Psoas muscle (tissue), 8 donors: ENCODE results near the gene RAB31. TPM values are rescaled to one million over a fixed set of nuclear protein-coding genes. Genes with fewer than 3 reads are reported as not detected.
A peak's percentile ranks its signal among the peaks of the same experiment; 100 is the strongest.

Experiments
- ATAC-seq, 4 donors: fragments of 200-7000 bp; cut with Tn5 transposase; one replicate each; pipeline ENCODE4 v1.9.1; 2020; ENCODE audit warnings: moderate library complexity in 3 of 4, mild to moderate bottlenecking in 2 of 4
- DNase-seq, 2 donors: peaks; one replicate each; pipeline ENCODE4 v3.0.0-alpha.2; 2020
- H3K27ac ChIP-seq: fragments of 200-600 bp; one replicate; pipeline ENCODE4 v1.8.0; 2022
- H3K27me3 ChIP-seq, 3 donors: fragments of 200-600 bp in 1 of 3; one replicate each; pipeline versions ENCODE4 v1.6.1 to v1.8.0; 2013 to 2022; ENCODE audit warnings: low read length in 2 of 3, mild to moderate bottlenecking in 2 of 3, moderate library complexity in 1 of 3; ENCODE audit not compliant: insufficient read depth in 3 of 3
- H3K36me3 ChIP-seq, 2 donors: fragments of 200-600 bp in 1 of 2; one replicate each; pipeline versions ENCODE4 v1.6.1 to v1.8.0; 2013 to 2022; ENCODE audit warnings: low read depth in 1 of 2, mild to moderate bottlenecking in 1 of 2, moderate library complexity in 1 of 2; ENCODE audit not compliant: insufficient read depth in 1 of 2
- H3K4me1 ChIP-seq: fragments of 200-600 bp; one replicate; pipeline ENCODE4 v1.8.0; 2022
- H3K4me3 ChIP-seq: fragments of 200-600 bp; one replicate; pipeline ENCODE4 v1.8.0; 2022; ENCODE audit warnings: mild to moderate bottlenecking
- H3K9me3 ChIP-seq: fragments of 200-600 bp; one replicate; pipeline ENCODE4 v1.8.0; 2022
- WGBS, 3 donors: extraction: QIAGEN DNeasy Blood & Tissue Kit; methylation state at CpG; one replicate each; pipeline versions ENCODE4 v1.1.6 to v1.1.7; 2013; 5-methylcytosine and 5-hydroxymethylcytosine counted together
- intact Hi-C, 2 donors: fragments of 100-400 bp; cut with DNase I; formaldehyde crosslinking; loops; one replicate each; pipeline versions ENCODE4 v1.11.0 to v1.14.2; 2022
- polyA plus RNA-seq, 3 donors: library from polyadenylated mRNA; stranded (reverse); fragments of 200-250 nt; gene quantifications; one replicate each; pipeline ENCODE4 v1.2.3, GENCODE V29; 2013
- total RNA-seq, 4 donors: library from RNA; stranded (reverse); fragmentation: NEBNext Ultra II Directional in 2 of 4; extraction: Animal tissue kit (Norgen Biotek cat#: 25700) in 2 of 4; gene quantifications; one replicate each; pipeline versions ENCODE4 v1.2.1 to v1.2.4, GENCODE V29; 2021 to 2023
- TF ChIP-seq, protein P1 (sequence below): fragments of 200-600 bp; IDR thresholded peaks from one replicate; pipeline ENCODE4 v1.8.0; 2022; ENCODE audit warnings: antibody characterized with exemption
- donor health status: healthy with polysubstance abuse.
- donor health status: DM: no; HTN: no; CAD: no; lungs with moderate emphysema.
- donor health status: Bipolar disorder and iron deficiency.
- donor health status: healthy.
- donor health status: DM: yes; HTN: yes; CAD: no.
- donor health status: DM: no; HTN: no; CAD: no.
- donor health status: DM: no; HTN: no; CAD: no.
- donor health status: DM: yes; HTN: yes; CAD: no.

RAB31 gene
- total and polyA plus RNA-seq, 7 donors, result 2.2 to 8.9 (median 5.3) TPM

DNA sequence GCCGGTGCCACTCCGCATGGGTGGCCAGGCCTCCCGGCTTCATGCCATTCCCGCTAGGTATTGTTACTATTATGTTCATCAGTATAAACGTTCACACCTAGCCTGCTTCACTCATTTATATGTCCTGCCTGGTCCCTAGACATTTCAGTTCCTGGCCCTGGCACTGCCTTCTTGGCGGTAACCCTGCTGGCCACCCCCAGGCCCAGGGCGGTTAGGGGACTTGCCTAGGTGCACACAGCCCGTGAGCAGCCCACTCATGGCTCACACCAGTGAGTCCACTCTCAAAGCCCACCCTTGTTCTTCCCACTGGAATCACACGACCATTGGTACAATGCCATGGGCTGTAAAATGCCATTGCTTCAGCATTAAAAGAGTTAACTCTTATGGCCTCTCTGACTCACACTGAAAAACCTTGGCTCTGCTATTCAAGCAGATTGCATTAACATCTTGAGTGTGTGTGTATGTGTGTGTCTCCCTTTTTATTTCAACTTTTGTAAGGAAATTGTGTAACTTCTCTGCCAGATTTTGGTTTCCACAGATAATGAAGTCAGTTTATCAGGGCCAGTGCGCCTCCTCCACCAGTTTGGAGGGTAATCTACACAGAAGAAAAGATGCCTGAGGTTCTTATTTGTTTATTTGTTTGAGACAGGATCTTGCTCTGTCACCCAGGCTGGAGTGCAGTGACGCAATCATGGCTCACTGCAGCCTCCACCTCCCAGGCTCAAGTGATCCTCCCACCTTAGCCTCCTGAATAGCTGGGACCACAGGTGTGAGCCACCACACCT, 74.2 kb downstream of the RAB31 start:
- Histone ChIP-seq H3K27me3 (no peaks in the 10 kb centered on the region), H3K27ac (no peak overlapping the region), H3K4me3 (no peak overlapping the region), H3K36me3 (no peaks in the 10 kb centered on the region), H3K4me1 (no peaks in the 10 kb centered on the region), H3K9me3 (no peaks in the 10 kb centered on the region)
- intact Hi-C loops, result no loop called here
- TF ChIP-seq, protein P1, sequence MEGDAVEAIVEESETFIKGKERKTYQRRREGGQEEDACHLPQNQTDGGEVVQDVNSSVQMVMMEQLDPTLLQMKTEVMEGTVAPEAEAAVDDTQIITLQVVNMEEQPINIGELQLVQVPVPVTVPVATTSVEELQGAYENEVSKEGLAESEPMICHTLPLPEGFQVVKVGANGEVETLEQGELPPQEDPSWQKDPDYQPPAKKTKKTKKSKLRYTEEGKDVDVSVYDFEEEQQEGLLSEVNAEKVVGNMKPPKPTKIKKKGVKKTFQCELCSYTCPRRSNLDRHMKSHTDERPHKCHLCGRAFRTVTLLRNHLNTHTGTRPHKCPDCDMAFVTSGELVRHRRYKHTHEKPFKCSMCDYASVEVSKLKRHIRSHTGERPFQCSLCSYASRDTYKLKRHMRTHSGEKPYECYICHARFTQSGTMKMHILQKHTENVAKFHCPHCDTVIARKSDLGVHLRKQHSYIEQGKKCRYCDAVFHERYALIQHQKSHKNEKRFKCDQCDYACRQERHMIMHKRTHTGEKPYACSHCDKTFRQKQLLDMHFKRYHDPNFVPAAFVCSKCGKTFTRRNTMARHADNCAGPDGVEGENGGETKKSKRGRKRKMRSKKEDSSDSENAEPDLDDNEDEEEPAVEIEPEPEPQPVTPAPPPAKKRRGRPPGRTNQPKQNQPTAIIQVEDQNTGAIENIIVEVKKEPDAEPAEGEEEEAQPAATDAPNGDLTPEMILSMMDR, result no peak
- ATAC-seq (peak in 2 of 4 donors; percentile 35 to 36), DNase-seq (no peak)
- 86 to 89% (median 87%) methylated on average over 11 of the region's 11 CpGs for WGBS, 3 donors

DNA sequence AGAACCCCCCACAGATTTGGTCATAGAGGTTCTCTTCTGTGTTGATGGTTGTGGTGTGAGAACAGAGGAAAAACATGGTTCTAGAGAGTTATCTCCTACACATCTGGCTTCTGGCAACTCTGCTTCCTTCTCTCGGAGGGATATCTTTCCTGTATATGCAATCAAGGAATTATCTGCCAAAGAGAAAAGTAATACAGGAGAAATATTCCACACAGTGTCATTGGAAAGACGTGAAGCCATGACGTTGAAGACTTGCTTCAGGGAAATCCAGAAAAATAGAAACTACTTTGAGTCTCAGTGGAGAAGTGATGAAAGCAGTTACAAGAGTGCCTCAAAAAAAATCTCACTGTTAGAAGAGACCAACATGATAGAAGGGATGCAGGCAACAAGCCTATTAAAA, 78.5 kb downstream of the RAB31 start:
- no peaks in the 10 kb centered on the region for H3K27me3 ChIP-seq
- DNase-seq (no peak), ATAC-seq (no peak)
- no peaks in the 10 kb centered on the region for H3K4me1 ChIP-seq
- H3K27ac ChIP-seq, result no peak overlapping the region
- intact Hi-C loops, result no loop called here
- 80 to 83% (median 81%) methylated on average over 3 of the region's 3 CpGs for WGBS, 3 donors
- H3K9me3 ChIP-seq, result no peaks in the 10 kb centered on the region
- no peaks in the 10 kb centered on the region for H3K36me3 ChIP-seq
- TF ChIP-seq, protein P1, result no peak
- no peak overlapping the region for H3K4me3 ChIP-seq

DNA sequence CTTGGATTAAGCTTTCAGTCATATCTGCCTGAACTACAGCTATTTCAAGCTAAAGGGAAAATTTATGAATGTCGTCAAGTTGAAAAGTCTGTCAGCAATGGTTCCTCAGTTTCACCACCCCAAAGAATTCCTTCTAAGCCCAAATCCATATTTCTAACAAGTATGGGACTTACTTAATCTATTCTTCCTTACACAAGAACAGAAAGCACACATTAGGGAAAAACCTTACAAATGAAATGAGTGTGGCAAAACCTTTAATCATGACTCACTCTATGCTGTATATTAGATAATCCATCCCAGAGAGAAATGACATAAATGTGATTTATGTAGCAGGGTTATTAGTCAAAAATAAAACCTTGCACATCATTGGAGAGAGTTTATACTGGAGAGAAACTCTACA, 78.9 kb downstream of the RAB31 start:
- Histone ChIP-seq H3K4me3 (no peak overlapping the region), H3K27ac (no peak overlapping the region), H3K4me1 (no peaks in the 10 kb centered on the region), H3K9me3 (no peaks in the 10 kb centered on the region), H3K27me3 (no peaks in the 10 kb centered on the region), H3K36me3 (no peaks in the 10 kb centered on the region)
- TF ChIP-seq, protein P1, result no peak
- DNase-seq (no peak), ATAC-seq (no peak)
- intact Hi-C loops, result no loop called here
- 88 to 100% (median 91%) methylated on average over 1 of the region's 1 CpG for WGBS, 3 donors

DNA sequence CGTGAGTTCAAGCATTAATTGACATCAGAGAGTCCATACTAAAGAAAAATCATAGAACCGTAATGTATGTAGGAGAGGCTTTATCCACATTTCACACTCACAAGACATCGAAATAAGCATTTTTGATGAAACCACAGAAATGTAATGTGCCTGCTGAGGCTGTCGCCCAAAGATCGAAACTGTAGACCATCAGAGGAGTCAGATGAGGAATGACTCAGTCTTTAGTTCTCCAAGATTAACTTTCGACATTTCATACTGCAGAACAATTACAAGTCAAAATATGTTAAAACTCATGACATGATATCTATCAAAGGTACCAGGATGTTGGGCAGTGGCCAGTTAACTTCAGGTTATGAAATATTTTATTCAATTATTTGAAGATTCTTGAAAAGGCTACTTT, 79.6 kb downstream of the RAB31 start:
- WGBS, 3 donors, result 95 to 98% (median 96%) methylated on average over 6 of the region's 6 CpGs
- DNase-seq (no peak), ATAC-seq (no peak)
- Histone ChIP-seq H3K27ac (no peak overlapping the region), H3K9me3 (no peaks in the 10 kb centered on the region), H3K27me3 (no peaks in the 10 kb centered on the region), H3K4me1 (no peaks in the 10 kb centered on the region), H3K4me3 (no peak overlapping the region), H3K36me3 (no peaks in the 10 kb centered on the region)
- TF ChIP-seq, protein P1, result no peak
- intact Hi-C loops, result no loop called here

DNA sequence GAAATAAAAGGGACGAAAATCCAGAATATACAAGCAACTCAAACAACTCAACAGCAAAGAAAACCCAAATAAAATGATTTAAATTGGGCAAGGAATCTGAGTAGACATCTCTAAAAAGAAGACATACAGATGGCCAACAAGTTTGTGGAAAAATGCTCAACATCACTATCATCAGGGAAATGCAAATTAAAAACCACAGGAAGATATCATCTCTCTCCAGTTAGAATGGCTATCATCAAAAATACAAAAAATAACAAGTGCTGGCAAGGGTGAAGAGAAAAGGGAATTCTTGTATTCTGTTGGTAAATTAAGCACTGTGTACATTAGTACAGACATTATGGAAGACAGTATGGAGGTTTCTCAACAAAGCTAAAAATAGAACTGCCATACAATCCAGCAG, 80.0 kb downstream of the RAB31 start:
- WGBS, 3 donors, result 95 to 96% (median 95%) methylated on average over 1 of the region's 1 CpG
- DNase-seq, result no peak
- Histone ChIP-seq H3K9me3 (no peaks in the 10 kb centered on the region), H3K36me3 (no peaks in the 10 kb centered on the region), H3K27ac (no peak overlapping the region), H3K4me3 (no peak overlapping the region), H3K4me1 (no peaks in the 10 kb centered on the region), H3K27me3 (no peaks in the 10 kb centered on the region)
- TF ChIP-seq, protein P1, result no peak
- intact Hi-C loops, result no loop called here
- ATAC-seq, result no peak
